Measurements from ENCODE around the gene ACR.
"Not testable (repeated sequence)": the region's sequence is repeated elsewhere in the genome, so short reads cannot be mapped to it uniquely, and the experiment has no call there.

- TF ChIP-seq CTCF (IDR thresholded peaks at IDR 0.05 in 2 of 3, conservative IDR thresholded peaks at IDR 0.05 in 1 of 3; ENCODE audit: control insufficient read depth in 2 of 3, extremely low read depth in 1 of 3, insufficient read depth in 1 of 3, low read depth in 3 of 3, low read length in 3 of 3); NR2F1 (conservative IDR thresholded peaks at IDR 0.05); FOS (IDR thresholded peaks at IDR 0.05; ENCODE audit: borderline replicate concordance, extremely low read depth, insufficient read length); RBBP5 (conservative IDR thresholded peaks at IDR 0.05); IRF3 (IDR thresholded peaks at IDR 0.05): not testable (repeated sequence)
- TF ChIP-seq MYB (IDR thresholded peaks at IDR 0.05; ENCODE audit: borderline replicate concordance, low read depth, low read length), result peak; percentile 90
- peak; percentile 79 for TF ChIP-seq MAX (IDR thresholded peaks at IDR 0.05; ENCODE audit: low read depth, low read length)
Measured at GRCh38 chr22:50783033-50783879, 45.3 kb downstream of the ACR start, which contains the start of gene RABL2B.
